Islet precursor cell (in vitro differentiated cells): Measurements from ENCODE around the gene ARHGAP20.

Experiments
- DNase-seq: peaks from one replicate; pipeline ENCODE4 v3.0.0-alpha.2; 2018

ARHGAP20 gene

GRCh38 chr11:110711776-110712658 is at the start of gene ARHGAP20:
Gene ARHGAP20, minus strand, starts transcription at chr11:110712437. Its CDS starts 206 bp downstream, at chr11:110712231.
- peak; percentile 84 for DNase-seq

GRCh38 chr11:110761991-110762390 is 49.8 kb upstream of the ARHGAP20 start:
- DNase-seq = no peak

GRCh38 chr11:110761131-110761530 is 48.9 kb upstream of the ARHGAP20 start:
- DNase-seq = no peak

- DNase-seq = no peak
These were observed 47.7 kb upstream of the ARHGAP20 start for GRCh38 chr11:110759972-110760381.

GRCh38 chr11:110757962-110758755 is 45.9 kb upstream of the ARHGAP20 start:
- DNase-seq = no peak

GRCh38 chr11:110757066-110757465 is 44.8 kb upstream of the ARHGAP20 start:
- DNase-seq = no peak

GRCh38 chr11:110755941-110756340 is 43.7 kb upstream of the ARHGAP20 start:
- DNase-seq = no peak

- no peak for DNase-seq
These were observed 40.7 kb upstream of the ARHGAP20 start for GRCh38 chr11:110752890-110753289.

GRCh38 chr11:110750100-110750499 is 37.9 kb upstream of the ARHGAP20 start:
- no peak for DNase-seq

GRCh38 chr11:110747531-110747930 is 35.3 kb upstream of the ARHGAP20 start:
- DNase-seq = no peak

GRCh38 chr11:110738641-110739040 is 26.4 kb upstream of the ARHGAP20 start:
- DNase-seq = no peak

GRCh38 chr11:110737593-110737992 is 25.4 kb upstream of the ARHGAP20 start:
- no peak for DNase-seq

- DNase-seq = no peak
These were observed 23.9 kb upstream of the ARHGAP20 start for GRCh38 chr11:110736171-110736553.

GRCh38 chr11:110735455-110736170 is 23.4 kb upstream of the ARHGAP20 start:
- no peak for DNase-seq

- DNase-seq = no peak
These were observed 22.6 kb upstream of the ARHGAP20 start for GRCh38 chr11:110734790-110735189.

- DNase-seq = no peak
These were observed 18.5 kb upstream of the ARHGAP20 start for GRCh38 chr11:110730773-110731172.

- DNase-seq = no peak
These were observed 16.6 kb upstream of the ARHGAP20 start for GRCh38 chr11:110728883-110729282.

GRCh38 chr11:110728476-110728875 is 16.2 kb upstream of the ARHGAP20 start:
- DNase-seq = no peak

GRCh38 chr11:110724358-110724757 is 12.1 kb upstream of the ARHGAP20 start:
- DNase-seq = no peak

- no peak for DNase-seq
These were observed 8.4 kb upstream of the ARHGAP20 start for GRCh38 chr11:110720431-110721275.

- no peak for DNase-seq
These were observed 4.1 kb upstream of the ARHGAP20 start for GRCh38 chr11:110716361-110716760.

- no peak for DNase-seq
These were observed 3.3 kb upstream of the ARHGAP20 start for GRCh38 chr11:110715541-110715940.
